NCI-H128 (cell line): ENCODE results near the gene NIM1K.
"Not testable (repeated sequence)": the region's sequence is repeated elsewhere in the genome, so short reads cannot be mapped to it uniquely, and the experiment has no call there.

ENCODE experiments used
- DNase-seq: peaks from one replicate; lab custom pipeline; 2025; ENCODE audit not compliant: unreplicated experiment; lab: John Stamatoyannopoulos, UW

NIM1K gene

DNA sequence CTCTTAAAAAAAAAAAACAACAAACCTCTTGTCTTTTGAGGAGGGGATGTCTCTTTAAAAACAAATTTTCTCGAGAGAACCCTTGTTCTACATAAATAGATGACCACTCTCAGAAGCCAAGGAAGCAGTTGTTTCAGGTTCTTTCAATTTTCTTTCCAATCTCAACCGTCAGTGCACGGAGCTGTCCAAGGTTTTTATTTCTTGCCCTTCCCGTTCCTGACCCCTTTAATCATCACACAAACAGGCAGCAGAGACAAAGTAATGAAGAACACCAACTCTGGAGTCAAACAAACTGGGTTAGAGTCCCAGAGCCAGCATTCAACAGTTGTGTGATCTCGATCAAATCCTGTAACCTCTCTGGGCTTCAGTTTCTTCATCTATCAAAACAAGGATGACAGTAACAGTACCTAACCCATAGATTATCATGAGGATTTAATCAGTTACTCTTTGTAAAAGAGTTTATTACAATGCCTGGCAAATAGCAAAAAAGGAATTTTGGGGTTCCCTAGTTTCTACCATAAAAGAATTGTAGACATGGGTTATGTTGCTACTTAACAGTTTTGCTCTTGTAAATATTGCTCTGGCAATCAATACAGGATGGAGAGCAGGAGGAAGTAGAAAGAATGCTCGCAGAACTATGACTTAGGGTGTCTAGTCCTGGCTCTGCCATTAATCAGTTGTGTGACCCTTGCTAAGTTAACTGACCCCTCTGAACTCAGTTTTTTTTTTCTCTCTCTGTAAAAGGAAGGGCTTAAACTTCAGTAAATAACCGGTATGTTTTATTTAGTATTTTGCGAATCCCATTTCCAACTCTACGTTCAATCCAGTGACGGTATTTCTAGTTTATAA lies 1.0 kb upstream of the NIM1K start:
- DNase-seq: no peak

DNA sequence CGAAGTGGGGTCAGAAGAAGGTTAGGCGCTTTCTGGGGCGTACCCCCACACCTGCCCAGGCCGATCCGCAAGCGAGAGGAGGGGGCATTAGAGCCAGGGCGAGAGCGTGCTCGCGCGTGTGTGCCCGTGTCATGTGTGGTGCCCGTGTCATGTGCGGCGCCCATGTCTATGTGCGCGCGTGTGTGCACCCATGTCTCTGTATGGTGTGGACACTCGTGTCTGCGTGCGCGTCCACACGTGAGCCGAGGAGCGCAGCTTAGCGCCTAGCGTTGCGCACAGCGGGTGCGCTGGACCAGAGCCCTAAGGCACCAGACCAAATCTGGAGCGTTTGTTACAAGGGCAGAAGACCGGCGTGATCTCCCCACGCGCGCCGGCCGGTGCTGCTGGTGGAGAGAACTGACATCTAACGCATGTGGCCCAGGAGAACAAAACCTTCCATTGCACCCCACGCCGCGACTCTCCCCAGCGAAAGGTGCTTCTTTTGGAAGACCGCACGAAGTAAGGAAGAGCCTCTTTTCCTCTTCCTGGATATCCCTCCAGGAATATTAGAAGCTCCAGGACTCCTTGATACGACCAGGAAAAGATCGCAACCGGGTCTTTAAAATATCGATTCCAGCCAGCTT lies 644 bp downstream of the NIM1K start:
- DNase-seq: no peak

DNA sequence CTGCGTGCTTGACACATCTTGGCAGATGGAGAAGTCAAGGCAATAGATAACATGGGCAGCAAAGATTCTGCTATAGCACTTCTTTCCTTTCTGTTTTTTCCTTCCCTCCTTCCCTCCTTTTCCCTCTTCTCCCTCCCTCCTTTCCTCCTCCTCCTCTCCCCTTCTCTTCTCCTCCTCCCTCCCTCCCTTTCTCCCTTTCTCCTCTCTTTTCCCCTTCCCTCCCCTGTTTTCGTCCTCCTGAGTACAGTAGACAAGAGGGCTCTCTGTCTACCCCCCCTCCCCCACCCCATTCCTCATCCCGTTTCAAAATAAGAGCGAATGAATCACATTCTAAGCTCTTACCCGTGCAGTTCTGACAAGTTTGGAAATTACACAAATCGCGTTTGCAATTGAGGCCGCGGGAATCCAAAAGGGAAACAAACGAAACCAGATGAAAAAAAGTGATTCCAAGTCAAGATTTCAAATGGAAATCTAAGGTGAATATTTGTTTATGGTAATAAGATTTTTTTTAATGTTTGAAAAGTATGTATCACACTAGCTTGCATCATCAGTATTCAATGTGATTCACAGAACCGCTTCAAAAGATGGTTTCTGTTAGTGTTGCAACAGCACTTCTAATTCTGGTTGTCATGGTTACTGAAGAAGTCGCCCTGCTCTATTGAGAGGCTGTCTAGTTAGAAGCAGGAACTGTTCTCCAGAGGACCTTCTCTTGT lies 1.3 kb downstream of the NIM1K start:
- DNase-seq: no peak

DNA sequence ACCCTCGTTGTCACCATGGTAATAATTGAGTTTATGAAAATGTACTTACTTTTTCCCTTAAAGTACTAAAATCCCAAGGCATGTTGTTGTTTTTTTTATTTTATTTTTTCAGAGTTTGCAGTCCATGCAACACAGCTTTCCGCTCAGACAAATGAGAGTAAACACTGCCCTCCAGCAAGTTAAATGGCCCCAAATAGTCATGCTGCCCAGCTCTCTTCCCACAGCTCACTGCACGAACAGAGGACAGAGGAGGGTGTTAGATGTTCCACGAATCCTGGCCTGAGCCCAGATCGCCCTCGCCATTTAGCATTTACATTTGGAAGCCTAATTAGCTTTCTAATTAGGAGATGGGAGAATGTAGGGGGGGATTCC lies 1.9 kb downstream of the NIM1K start:
- no peak for DNase-seq

DNA sequence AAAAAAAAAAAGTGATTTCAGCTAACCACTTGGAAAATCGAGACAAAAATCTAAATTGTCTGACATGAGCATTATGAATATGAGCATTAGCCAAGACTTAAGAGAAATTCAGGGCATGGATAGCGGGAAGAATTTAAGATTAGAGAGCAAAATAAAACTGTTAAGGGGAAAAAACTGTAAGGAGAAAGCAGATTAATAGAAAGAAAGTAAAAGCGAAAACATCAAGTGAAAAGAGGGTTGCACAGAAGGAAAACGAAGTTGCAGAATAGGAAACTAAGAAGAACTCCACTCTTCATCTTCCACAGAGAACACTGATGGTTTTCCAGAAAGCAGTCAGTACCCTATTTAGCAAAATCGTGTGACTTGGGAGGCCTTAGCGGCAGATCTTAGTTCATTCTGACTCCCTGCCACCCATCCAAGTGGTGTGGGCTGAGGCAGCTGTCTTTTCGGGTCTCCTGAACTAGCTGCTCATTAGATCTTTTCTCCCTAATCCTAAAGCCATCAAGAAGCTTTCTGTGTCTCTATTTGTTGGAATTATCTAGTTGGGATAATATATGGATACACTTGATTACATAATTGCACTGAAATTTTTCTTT lies 3.7 kb downstream of the NIM1K start:
- no peak for DNase-seq

DNA sequence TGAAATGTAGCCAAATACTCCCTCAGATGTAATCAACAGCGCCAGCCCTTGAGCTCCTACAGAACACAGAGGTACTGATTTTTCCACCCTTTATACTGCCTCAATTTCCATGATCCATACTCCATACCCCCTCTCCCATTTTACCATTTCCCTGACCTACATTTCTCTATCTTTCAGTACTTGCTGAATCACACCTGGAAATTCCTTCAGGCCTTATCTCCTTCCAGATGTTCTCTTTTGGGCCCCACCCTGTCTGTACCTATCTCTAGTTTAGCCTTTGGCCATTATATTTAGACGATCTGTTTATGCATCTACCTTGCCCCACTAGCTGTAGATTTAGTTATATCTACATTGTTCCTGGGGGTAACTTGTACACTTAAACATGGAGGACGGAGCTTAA lies 5.5 kb downstream of the NIM1K start:
- DNase-seq: no peak

DNA sequence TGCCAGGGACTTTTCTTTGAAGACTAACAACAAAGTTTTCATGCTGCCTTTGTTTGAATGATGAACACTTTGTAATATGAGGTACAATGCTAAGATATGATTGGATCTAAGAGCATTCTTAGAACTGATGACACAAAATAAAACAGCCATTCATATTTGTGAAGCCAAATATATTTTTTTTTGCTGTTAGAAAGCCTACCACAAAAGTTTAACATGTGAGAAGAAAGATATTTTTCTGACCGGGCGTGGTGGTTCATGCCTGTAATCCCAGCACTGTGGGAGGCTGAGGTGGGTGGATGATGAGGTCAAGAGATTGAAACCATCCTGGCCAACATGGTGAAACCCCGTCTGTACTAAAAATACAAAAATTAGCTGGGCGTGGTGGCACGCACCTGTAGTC lies 9.4 kb downstream of the NIM1K start:
- DNase-seq: not testable (repeated sequence)

DNA sequence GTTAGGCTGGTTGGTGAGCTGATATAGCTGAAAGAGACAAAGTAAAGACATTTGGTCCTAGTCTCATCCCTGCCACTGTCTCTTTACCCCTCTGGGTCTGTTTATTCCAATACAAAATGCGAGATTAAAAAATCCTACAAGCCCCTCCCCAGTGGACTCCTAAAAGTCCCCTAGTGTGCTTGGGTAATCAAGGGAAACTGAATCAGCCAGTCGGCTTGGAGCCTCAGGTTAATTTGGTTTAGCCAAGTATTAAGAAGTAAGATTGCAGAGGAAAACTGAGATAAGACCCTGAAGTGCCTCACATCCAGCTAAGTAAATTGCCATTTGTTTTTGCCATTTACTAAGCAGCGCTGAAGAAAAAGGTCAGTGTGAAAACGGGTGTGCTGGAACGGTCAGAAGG lies 10.4 kb downstream of the NIM1K start:
- no peak for DNase-seq

DNA sequence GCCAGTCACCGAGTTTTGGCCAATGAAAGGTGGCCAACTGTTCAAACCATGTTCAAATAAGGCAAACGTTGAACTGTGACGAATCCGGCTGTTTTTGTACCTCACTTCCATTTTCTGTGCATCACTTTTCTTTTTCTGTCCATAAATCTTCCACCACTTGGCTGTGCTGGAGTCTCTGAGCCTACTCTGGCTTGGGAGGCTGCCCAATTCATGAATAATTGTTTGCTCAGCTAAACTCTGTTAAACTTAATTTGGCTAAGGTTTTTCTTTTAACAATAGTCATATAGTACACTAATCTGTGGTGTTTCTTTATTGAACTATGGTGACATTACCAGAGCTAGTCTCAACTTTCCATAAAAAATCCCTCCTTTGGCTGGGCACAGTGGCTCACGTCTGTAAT lies 11.3 kb downstream of the NIM1K start:
- DNase-seq: no peak

DNA sequence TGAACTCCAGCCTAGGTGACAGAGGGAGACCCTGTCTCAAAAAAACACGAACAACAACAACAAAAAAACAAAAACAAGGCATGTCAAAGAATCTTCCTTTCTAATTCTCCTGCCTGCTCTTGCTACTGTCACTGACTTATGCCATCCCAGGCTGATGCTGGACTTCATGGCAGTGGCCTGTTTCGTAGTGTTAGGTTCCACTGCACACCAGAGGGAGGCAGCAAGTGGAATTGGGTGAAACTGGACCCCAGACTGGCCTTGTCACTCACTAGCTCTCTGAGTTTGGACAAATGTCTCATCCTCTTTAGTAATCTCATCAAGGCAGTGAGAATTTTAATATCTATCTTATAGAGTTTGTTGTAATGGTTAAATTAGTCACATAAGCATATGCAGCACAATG lies 12.9 kb downstream of the NIM1K start:
- no peak for DNase-seq

DNA sequence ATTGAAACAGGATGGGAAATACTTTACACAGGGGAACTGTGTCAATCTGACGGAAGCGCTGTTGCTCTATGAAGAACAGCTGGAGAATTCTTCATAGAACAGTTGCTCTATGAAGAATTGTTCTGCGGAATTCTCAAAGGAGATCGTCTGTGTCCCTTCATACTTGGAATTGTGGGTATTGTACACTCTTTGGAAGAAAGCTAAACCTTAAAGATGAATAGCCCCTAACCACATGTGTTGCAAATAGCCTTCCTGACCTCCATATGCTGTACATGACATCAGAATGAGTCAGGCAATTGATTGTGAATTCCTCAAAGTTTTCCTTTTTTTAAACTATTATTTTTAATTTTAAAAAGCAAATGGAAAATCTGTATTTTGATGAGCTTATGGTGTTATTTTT lies 15.6 kb downstream of the NIM1K start:
- no peak for DNase-seq

DNA sequence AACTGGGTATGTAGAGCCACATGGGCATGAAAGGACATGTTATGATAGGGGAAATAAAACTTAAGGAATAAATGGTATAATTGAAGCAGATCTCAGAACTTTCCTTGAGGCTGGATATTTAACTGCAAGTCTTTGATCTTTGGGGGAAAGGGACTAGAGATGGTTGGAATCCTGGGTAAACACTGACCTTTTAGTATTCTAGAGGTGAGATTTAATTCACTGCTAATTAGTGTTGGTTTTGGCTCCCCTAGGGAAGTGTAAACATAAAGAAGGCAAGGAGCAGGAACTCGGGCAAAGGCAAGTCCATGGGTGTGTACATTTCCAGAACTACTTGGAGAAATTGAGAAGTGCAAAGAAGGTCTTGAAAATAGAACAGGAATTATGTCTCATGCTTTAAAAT lies 16.6 kb downstream of the NIM1K start:
- DNase-seq: no peak

DNA sequence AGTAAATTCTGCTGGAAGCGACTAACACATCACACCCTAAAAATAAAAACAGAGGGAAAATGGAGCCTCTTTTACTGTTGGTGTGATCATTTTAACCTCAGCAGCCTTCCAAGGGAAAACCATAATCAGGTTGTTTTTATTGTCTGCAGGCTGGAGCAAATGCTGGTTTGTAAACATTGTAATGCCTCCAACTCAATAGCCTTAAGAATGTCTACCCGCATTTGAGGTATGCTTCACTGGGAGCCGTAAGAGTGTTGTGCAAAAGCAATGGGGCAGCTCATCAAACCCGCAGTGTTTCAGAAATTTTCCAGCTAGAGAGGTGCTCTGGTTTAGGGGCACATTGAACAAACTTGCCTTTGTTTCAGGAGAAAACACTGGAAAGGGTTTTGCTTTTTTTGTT lies 17.0 kb downstream of the NIM1K start:
- DNase-seq: no peak

DNA sequence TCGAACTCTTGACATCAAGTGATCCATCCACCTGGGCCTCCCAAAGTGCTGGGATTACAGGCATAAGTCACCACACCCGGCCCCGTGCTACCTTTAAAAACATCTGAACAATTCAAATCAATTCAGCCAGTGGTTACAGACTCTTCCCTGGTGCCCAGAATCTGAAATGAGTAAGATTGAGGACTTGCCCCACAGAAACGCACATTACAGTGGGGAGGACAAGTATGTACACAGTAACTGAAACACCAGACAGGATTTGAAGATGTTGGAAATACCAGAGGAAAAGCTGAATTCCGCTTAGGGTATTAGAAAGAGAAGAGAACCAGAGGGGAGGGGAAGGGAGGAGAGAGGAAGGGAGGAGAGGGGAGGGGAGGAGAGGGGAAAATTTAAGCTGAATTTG lies 17.8 kb downstream of the NIM1K start:
- DNase-seq: no peak

DNA sequence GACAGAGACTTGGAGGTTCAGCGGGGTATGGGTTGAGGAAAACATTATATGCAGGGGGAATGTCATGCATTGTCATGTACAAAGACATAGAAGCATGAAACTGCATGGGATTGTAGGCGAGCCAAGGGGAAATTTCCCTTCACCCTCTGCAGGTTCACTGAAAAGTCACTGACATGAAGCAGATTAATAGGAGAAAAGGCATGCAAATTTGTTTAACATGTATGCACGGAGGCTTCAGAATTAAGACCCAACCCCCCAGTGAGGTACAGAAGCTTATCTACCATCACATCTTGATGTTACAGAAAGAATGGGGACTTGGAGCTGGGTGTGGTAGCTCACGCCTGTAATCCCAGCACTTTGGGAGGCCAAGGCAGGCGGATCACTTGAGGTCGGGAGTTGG lies 18.5 kb downstream of the NIM1K start:
- no peak for DNase-seq

DNA sequence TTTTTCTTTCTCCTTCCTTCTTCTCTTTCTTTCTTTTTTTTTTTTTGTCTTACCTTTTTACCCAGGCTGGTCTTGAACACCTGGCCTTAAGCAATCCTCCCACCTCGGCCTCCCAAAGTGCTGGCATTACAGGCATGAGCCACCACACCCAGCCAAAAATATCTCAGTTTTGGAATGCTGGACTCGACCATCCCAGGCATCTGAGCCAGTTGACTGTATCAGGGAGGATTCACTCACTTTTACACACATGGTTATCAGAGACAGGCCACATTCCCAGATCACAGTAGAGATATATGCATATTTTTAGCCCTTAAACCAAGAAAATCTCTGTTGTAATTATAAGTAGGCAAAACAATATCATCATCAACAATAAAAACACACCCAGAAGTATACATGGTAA lies 21.9 kb downstream of the NIM1K start:
- no peak for DNase-seq

DNA sequence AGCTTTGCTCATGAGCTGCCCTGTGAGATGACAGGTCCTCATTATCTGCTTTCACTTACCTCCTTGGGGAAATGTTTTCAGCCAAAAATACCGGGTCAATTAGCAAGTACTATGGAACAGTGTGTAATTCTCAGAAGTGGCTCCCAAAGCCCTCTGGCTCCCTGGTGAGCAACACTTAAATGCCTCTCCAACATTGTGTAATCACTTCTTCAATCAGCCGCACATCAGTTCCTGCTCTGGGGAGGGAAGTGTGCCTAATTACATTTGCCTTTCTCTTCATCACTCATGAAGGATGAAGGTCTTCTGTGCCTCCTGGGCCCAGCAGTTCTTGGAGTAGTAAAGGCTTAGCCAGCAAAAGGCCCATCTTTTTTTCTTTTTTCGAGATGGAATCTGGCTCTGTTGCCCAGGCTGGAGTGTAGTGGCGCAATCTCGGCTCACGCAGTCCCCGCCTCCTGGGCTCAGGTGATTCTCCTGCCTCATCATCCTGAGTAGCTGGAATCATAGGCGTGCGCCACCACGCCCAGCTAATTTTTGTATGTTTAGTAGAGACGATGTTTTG lies 23.1 kb downstream of the NIM1K start:
- DNase-seq: no peak

DNA sequence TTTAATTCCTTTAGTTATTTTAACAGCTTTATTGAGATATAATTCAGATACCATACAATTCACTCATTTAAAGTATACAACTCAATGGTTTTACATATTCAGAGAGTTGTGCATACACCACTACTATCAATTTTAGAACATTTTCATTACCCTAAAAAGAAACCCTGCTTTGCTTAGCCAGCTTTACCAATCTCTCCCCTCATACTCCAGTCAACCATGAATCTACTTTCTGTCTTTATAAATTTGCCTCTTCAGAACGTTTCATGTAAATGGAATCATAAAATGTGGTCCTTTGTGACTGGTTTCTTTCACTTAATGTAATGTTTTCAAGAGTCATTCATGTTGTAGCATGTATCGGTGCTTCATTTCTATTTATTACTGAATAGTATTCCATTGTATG lies 24.9 kb downstream of the NIM1K start:
- DNase-seq: no peak

DNA sequence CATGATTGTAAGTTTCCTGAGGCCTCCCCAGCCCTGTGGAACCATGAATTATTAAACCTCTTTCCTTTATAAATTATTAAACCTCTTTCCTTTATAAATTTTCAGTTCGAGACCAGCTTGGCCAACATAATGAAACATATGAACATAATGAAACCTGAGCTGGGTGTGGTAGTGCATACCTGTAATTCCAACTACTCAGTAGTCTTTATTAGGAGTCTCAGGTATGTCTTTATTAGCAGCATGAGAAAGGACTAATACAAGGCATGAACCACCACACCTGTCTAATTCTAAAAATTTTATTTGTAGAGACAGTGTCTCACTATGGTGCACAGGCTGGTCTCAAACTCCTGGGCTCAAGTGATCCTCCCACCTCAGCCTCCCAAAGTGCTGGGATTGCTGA lies 27.1 kb downstream of the NIM1K start:
- DNase-seq: no peak

DNA sequence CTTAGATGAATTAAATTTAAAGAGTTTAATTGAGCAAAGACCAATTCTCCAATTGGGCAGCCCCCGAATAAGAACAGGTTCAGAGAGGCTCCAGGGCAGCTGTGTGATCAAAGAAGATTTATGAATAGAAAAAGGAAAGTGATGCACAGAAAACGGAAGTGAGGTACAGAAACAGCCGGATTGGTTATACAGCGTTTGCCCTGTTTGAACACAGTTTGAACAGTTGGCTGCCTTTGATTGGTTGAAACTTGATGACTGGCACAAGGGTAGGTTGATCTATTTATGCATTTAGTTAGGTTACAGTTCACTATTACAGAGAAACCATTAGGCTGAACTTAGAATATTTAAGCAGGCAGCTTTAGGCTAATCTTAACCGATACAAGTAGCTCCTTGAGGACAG lies 29.5 kb downstream of the NIM1K start:
- DNase-seq: no peak

DNA sequence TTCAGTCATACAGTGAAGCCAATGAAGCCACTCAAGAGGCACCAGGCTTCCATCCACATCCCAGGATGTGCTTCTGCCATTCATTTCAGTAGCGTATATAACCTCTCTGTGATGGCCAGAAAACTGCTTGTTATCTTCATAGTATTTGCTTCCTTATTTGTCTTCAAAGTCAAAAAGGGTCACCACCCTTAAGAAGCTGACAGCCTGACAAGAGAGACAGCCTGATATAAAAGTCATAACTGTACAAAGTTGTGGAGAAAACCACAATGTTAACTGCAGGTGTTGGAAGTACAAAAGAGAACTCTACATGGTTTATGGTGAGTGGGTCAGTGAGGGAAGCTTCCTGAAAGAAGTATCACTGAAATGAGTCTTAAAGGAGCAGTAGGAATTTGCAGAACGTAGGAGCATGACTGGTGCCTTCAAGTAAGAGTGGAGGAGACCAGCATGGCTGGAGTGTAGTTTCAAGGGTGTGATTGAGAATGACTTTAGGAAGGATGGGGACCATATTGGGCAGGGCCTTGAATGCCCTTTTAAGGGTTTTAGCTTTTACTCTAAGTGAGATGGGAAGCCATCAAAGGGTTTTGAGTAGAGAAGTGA lies 33.7 kb downstream of the NIM1K start:
- DNase-seq: no peak
